ENCODE results near the gene MYL9. TPM values are rescaled to one million over a fixed set of nuclear protein-coding genes. Genes with fewer than 3 reads are reported as not detected.

The MYL9 gene
- total RNA-seq, 2 donors from 2014 or later = 2,680 to 3,095 TPM

Other genes with a start within 250 kb of the MYL9 start
- 100 to 1,000 TPM; 116 to 141 TPM for gene DLGAP4, start 235.2 kb upstream of the MYL9 start, total RNA-seq
- 1 to 10 TPM; 5.3 to 7.6 TPM for gene TGIF2, start 32.1 kb downstream of the MYL9 start, total RNA-seq
- 10 to 100 TPM; 50.0 to 56.0 TPM for gene RAB5IF, start 64.3 kb downstream of the MYL9 start, total RNA-seq
- gene SLA2, start 104.7 kb downstream of the MYL9 start, total RNA-seq = under 1 TPM; 0.38 to 0.46 TPM
- 10 to 100 TPM; 24.2 to 24.9 TPM for gene NDRG3, start 204.6 kb downstream of the MYL9 start, total RNA-seq
- 1 to 10 TPM; 7.1 to 7.2 TPM for gene DSN1, start 232.2 kb downstream of the MYL9 start, total RNA-seq